Fibroblast of villous mesenchyme (primary cell): ENCODE measurements around the gene KIAA1958. TPM values are rescaled to one million over a fixed set of nuclear protein-coding genes. Genes with fewer than 3 reads are reported as not detected.

Experiments
- DNase-seq: peaks from one replicate; pipeline ENCODE4 v3.0.0-alpha.2; 2010; ENCODE audit warnings: low read depth
- H3K4me3 ChIP-seq: 2 replicates; pipeline ENCODE4 v1.5.1; 2011; ENCODE audit warnings: low read depth, mild to moderate bottlenecking, low read length
- total RNA-seq: library from RNA; depleted of rRNA; stranded (reverse); fragments of >200 nt; gene quantifications from 2 replicates; pipeline ENCODE4 v1.2.3, GENCODE V29; 2012
- TF ChIP-seq, protein P1 (sequence below): IDR thresholded peaks from 2 replicates; pipeline ENCODE4 v1.5.1; 2012; ENCODE audit warnings: low read depth, mild to moderate bottlenecking, low read length; ENCODE audit not compliant: insufficient read depth

Gene KIAA1958
- total RNA-seq, 1 donor: 1.7 TPM

DNA sequence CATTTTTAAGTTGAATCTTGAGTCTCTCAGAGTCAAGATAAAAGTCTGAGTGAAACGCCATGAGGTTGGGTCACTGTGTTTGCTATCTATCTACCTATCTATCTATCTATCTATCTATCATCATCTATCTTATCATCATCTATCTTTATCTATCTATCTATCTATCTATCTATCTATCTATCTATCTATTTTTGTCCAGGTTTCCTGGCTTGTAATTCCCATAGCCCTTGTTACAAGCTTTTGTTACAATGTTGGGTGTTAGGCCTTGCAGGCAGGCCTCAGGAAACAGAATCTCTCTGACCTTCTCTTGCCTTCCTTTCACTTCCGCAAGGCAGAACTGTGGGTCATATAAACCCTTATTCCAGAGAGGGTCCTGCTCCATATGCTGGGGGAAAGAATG is 12.6 kb upstream of the KIAA1958 start:
- DNase-seq: no peak
- no peak overlapping the region for H3K4me3 ChIP-seq
- TF ChIP-seq, protein P1, sequence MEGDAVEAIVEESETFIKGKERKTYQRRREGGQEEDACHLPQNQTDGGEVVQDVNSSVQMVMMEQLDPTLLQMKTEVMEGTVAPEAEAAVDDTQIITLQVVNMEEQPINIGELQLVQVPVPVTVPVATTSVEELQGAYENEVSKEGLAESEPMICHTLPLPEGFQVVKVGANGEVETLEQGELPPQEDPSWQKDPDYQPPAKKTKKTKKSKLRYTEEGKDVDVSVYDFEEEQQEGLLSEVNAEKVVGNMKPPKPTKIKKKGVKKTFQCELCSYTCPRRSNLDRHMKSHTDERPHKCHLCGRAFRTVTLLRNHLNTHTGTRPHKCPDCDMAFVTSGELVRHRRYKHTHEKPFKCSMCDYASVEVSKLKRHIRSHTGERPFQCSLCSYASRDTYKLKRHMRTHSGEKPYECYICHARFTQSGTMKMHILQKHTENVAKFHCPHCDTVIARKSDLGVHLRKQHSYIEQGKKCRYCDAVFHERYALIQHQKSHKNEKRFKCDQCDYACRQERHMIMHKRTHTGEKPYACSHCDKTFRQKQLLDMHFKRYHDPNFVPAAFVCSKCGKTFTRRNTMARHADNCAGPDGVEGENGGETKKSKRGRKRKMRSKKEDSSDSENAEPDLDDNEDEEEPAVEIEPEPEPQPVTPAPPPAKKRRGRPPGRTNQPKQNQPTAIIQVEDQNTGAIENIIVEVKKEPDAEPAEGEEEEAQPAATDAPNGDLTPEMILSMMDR: no peak

DNA sequence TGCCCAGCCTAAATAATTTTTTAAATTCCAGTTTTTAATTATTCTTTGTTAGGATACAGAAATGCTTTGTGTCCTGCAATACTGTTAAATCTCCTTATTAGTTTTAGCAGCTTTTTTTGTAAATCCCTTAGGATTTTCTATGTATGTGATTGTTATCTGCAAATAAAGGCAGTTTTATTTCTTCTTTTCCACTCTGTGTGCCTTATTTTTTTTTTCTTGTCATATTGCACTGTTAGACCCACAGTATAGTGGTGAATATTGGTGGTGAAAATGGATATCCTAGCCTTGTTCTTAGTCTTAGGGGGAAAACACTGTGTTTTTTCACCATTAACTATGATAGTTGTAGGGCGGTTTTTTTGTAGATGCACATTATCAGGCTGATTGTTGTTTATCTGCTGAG is 11.3 kb upstream of the KIAA1958 start:
- TF ChIP-seq, protein P1: no peak
- no peak for DNase-seq
- no peak overlapping the region for H3K4me3 ChIP-seq

DNA sequence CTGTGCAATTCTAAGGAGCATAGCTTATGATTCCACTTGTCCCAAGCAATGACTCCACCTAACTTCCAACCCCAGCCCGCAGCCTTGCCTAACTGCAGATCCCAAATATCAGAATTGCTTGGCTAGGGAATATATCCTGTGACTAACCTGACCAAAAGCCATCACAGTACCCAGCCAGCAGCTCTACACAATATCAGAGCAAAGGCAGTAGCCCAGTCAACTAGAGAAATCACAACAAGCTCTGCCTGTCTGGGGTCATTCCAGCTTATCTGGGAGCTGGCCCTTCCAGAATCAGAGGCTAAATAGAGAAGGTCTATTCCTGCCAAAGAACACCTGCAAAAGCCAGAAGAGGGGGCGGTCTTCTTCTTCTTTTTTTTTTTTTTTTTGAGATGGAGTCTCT is 9.3 kb upstream of the KIAA1958 start:
- no peak overlapping the region for H3K4me3 ChIP-seq

DNA sequence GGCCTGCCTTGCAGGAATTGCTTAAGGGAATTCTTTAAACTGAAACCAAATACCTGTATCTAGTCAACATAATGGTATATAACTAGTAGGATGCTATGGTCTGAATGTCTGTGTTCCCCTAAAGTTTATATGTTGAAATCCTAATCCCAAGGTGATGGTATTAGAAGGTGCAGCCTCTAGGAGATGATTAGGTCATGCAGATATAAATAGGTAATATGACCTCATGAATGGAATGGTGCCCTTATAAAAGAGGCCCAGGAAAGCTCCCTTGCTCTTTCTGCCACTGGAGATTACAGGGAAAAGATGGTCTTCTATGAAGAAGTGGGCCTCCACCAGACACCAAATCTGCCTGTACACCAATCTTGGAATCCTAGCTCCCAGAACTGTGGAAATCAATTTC is 7.4 kb upstream of the KIAA1958 start:
- DNase-seq: no peak
- no peak overlapping the region for H3K4me3 ChIP-seq
- TF ChIP-seq, protein P1: no peak

More for the DNA sequence above, 9.3 kb upstream of the KIAA1958 start:
- TF ChIP-seq, protein P1: no peak
- no peak for DNase-seq

DNA sequence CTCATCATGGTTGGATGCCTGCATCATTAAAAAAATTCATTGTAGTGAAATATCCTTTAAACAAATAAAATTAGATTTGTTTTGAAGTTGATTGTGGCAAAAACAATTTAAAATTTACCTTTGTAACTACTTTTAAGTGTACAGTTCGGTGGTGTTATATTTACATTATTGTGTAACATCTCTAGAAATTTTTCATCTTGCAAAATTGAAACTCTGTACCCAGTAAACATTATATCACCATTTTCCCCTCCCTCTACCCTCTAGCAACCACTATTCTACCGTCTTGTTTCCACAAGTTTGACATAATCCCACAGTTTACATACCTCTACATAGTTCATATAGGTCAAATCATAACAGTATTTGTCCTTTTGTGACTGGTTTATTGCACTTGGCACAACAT is 2.0 kb upstream of the KIAA1958 start:
- TF ChIP-seq, protein P1: no peak
- no peak for DNase-seq
- no peak overlapping the region for H3K4me3 ChIP-seq

DNA sequence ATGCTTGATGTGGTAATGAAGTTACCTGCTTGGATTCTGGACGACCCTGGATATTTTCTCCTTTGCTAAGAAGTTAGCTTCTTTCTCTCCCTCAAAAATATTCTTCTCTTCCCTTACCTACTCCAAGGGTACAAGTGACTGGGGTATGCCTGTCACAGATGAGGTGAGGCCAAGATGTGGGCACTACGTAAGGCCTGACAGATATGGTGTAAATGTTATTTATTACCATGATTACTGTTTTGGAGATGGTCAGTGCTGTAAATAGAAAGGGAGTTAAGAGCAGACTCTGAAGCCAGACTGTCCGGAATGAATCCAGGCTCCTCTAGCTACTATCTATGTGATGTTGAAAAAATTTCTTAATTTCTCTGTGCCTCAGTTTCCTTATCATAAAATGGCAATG is 1.1 kb upstream of the KIAA1958 start:
- DNase-seq: no peak
- H3K4me3 ChIP-seq: no peak overlapping the region
- TF ChIP-seq, protein P1: no peak
